ENCODE data around the gene RTN4RL2. TPM values are rescaled to one million over a fixed set of nuclear protein-coding genes. Genes with fewer than 3 reads are reported as not detected.
A peak's percentile ranks its signal among the peaks of the same experiment; 100 is the strongest.

RTN4RL2 gene
- total RNA-seq, 1 experiment from 2014 or later = 11.3 TPM

- no peak for DNase-seq (ENCODE audit: low read depth)
Observed at GRCh38 chr11:57499413-57499982, 39.2 kb downstream of the RTN4RL2 start.

DNA sequence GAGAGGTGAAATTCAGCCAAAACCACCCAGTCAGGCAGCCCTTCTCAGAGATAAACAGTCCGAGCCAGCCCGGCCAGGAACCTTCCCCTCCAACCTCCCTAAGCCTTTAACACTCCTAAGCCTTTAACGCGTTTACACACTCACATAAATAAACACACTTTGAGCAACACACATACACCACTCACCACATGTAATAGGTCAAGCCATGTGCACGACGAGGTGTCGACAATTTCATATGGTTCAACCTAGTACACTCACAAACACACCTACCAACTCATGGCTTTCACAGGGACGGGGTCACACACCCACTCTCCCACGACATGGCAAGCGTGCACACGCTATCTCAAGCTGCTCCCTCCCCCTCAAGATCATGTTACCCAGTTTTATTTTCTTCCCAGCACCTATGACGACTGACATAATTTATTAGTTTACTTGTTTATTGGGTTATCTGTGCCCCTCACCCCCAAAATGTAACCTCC, 39.7 kb downstream of the RTN4RL2 start:
- DNase-seq (ENCODE audit: low read depth) = no peak

GRCh38 chr11:57500515-57500914, 40.2 kb downstream of the RTN4RL2 start:
- DNase-seq (ENCODE audit: low read depth) = no peak

GRCh38 chr11:57500926-57501325, 40.6 kb downstream of the RTN4RL2 start:
- DNase-seq (ENCODE audit: low read depth) = no peak

DNA sequence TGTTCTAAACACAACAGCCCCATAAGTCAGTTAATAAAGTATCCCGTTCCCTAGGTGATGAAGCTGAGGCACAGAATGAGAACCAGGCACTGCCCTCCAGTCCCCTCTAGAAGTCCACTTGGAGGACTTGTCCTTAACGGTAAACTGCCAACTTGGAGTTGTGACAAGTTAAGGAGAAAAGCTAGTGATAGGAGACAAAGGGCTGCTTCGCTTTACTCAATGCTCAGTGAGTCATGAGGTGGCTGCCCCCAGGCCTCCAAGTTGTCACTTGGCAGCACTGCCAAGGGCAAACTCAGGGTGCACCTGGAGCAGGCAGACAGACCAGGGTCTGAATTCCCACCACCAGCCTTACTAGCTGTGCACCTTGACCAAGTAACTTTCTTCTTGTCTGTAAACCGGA, 41.6 kb downstream of the RTN4RL2 start:
- DNase-seq (ENCODE audit: low read depth) = no peak

DNA sequence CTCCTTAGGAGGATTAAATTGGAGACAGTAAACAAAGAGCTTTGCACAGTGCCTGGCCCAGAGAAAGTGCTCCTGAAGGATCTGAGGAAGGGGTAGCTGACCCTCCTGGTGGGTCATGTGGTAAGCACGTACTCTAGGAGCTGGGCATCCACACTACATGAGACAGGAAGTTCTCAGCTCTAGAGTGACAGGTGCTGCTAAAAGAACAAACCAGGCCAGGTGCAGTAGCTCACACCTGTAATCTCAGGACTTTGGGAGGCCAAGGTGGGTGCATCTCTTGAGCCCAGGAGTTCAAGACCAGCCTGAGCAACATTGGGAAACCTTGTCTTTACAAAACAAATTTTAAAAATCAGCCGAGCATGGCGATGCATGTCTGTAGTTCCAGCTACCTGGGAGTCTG, 42.0 kb downstream of the RTN4RL2 start:
- no peak for DNase-seq (ENCODE audit: low read depth)

GRCh38 chr11:57502870-57503269, 42.5 kb downstream of the RTN4RL2 start:
- no peak for DNase-seq (ENCODE audit: low read depth)

DNA sequence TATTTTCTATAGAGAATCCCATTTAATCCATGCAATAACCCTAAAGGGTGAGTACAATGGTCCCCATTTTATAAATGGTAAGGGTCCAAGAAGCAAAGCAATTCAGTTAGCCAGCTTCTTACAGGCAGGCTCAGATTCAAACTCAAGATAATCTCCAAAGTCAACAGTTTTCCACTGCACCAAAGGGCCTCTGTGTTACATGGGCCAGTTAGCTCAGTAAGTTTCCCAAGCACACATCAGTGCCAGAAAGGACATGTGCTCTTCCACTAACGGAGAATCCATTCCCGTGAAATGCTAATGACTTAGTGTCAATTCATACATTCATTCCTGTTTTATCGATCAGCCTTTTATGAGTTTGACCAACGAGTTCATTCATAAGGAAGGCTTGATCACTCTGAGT, 44.2 kb downstream of the RTN4RL2 start:
- no peak for DNase-seq (ENCODE audit: low read depth)

GRCh38 chr11:57506522-57506921, 46.2 kb downstream of the RTN4RL2 start:
- DNase-seq (ENCODE audit: low read depth) = no peak

DNA sequence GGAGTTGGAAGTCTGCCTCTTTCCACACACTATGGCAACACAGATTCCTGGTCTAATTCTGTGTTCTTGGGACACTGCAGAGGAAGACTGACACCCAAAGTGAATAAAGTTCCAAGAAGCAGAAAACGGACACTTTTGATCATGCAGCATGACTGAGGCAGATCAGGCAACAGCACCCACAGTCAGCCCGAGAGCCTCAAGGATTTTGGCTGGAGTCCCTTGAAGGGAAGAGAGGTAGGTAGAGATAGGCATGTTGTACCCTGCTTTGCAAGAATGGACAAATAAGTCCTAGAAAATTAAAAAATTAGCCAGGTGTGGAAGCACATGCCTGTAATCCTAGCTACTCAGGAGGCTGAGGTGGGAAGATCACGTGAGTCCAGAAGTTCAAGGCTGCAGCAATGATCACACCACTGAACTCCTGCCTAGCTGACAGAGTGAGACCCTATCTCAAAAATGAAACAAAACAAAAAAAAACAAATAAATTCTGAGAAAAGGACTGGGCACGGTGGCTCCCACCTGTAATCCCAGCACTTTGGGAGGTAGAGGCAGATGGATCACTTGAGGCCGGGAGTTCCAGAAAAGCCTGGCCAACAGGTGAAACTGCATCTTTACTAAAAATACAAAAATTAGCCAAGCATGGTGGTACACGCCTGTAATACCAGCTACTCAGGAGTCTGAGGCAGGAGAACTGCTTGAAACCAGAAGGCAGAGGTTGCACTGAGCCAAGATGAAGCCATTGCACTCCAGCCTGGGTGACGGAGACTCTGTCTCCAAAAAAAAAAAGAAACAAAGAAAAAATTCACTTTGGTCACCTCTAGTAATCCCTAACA, 48.2 kb downstream of the RTN4RL2 start:
- DNase-seq (ENCODE audit: low read depth) = no peak

DNA sequence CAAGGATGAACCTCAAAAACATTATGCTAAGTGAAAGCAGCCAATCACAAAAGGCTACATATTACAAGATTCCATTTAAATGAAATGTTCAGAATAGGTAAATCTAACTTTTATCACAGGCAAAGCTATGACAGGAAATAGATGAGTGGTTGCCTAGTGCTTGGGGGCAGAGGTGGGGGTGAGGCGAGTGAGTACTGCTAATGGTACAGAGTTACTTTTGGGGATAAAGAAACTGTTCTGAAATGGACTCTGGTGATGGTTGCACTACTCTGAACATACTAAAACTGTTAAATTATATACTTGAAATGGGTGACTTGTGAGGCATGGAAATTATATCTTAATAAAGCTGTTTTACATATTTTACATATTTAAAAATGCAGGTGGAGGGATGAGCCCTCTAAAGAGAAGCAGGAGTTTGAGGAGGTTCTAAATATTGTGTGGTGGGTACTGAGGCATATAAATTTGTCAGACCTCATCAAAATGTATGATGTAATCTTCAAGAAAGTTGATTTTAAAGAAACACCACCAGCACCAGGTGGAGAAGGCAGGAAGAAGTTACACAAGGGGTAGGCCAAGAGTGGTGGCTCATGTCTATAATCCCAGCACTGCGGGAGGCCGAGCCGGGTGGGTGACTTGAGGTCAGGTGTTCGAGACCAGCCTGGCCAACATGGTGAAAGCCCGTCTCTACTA, 51.6 kb downstream of the RTN4RL2 start:
- DNase-seq (ENCODE audit: low read depth) = no peak

DNA sequence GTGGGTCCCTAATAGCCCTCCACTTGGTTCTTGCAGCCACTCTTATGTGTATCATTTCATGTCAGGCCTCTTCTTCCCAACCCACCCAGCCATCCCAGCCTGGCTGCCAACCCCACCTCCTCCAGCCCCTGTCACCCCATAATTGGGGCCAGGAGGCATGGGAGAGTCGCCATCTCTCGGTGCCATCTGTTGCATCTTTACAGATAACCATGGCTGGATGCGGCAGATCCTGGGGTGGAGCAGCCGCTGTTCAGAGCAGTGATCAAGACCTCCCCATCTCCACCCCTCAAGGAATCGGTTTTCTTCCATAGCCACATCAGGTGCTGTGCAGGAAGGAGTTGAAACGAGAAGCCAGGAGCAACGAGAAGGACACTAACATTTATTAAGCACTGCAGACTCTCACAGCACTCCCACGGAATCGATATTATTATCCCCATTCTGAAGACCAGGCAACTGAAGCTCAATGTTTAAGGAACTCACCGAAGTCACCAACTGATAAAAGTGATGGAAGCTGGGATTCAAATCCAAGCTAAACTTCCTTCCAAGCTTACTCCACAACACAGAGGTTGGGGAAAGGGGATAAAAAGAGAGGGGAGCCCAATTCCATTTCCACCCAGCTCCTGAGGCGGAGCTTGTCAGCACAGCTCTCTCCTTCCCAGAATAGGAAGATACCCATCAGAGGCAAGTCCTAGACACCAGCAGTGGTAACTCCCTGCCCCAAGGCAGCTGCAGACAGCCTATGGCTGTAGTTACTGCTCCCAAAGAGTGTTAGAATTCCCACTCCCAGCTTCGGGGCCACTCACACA, 52.5 kb downstream of the RTN4RL2 start:
- DNase-seq (ENCODE audit: low read depth) = no peak

GRCh38 chr11:57513452-57513795, 53.1 kb downstream of the RTN4RL2 start:
- no peak for DNase-seq (ENCODE audit: low read depth)

DNA sequence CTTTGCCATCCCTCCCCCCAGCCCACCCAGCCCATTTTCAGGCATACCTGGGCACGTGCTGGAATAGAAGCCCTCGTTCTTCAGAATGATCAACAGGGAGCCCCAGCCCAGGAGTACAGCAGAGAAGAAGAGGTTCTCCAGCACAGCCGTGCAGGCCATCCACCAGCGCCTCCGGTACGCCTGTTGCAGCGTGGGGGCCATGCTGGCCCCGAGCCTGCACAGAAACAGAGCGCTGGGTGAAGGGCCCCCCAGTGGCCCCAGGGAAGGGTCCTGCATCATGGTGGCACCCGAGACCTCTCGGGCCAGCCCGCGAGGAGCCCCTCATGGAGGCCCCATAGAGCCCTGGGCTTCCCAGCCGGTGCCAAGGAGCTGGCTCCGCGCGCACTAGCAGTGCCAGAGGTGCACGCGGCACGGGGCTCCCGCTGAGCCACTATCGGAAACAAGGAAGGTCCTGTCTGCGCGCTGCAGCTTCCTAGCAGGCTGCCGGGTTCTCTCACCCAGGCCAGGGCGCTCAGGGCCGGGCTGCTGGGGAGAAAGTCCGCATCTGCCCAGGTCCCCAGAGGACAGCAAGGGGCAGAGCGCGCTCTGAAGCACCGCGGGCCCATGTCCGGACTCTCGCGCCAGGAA, 53.7 kb downstream of the RTN4RL2 start:
- DNase-seq (ENCODE audit: low read depth) = no peak

DNA sequence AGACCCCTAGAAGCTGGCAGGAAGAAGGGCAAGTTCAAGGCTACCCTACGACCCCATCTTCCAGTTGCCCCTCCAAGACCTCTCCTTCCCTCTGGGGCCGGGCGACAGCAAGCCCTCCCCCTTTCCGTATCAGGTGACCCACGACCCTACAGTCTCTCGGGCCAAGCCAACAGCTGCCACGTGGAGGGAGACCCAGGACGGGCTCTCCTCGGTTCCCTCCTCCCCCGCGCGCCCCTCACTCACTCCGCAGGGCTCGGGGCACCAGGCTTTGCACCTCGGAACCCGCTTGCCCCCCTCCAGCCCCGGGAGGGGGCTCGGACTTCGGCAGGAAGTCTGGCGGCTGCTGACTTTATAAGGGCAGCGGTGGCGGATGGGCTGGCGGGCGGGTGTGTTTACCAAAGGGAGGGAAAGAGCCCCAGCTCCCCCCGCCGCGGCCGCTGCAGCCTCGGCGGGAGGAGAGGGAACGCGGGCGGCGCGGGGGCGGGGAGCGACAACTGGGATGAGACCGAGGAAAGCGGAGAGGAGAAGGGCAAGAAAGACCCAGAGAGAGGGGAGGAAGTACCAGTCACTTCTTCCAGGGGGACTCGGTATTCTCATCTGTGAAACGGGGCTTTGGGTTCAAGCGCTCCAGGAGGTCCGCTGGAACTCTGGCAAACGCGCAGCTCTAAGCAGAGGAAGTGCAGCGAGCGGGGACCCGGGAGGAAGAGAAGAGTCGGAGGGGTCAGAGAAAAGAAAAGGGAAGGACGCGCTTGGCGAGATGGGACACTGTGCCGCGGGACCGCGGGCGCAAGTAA, 54.4 kb downstream of the RTN4RL2 start:
- DNase-seq (ENCODE audit: low read depth) = peak; percentile 40

DNA sequence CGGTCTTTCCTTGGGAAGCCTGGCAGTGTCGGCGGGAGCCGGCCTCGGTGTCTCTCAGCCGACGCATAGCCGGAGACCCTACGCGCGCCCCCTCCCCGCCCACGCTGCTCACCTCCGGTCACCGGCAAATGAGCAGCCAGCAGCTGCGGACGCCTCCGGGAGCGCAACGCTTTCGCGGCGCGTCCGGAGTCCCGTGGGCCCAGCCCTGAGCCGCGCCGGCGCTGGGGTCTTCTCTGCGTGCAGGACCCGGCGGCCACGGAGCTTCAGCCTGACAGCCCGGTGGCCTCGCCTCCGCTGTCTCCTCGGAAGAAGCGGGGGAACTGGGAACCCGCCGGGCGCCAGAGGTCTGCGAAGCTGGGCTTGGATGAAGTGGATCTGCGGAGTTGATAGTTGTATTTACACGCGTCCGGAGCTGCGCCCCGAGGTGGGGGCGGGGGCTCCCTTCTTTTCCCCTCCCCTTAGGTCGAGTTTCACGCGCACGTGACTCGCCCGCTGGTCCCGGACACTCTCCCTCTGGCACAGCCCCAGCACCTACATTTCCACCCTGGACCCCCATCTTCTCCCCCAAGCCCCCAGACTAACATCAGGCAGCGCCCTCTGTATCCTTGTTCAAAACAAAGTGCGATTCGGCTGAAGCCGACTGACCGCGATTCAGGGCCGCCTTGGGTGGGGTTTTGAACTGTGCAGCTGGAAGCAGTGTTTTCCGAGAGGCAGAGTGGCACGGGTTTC, 55.2 kb downstream of the RTN4RL2 start, which contains the start of gene SLC43A1:
Gene SLC43A1, minus strand, starts transcription at position 371 of the 729 bp plus-strand sequence. CDS start 1,591 bp downstream, outside the sequence.
- peak; percentile 64 for DNase-seq (ENCODE audit: low read depth)

DNA sequence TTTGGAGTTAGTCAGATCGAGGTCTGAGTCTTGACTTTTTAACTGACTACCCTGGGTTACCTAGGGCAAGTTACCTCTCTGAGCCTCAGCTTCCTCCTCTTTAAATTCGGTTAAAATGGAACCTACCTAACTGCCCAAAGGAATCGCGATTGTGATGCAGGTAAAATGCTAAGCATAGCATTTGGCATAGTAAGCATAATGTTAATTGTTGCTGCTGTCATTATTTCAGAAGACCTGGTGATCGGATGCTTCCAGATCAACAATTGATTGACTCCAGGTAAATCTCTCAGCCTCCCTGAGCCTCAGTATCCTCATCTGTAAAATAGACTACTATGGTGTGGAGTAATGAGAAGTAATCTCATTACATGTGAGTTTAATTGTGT, 55.7 kb downstream of the RTN4RL2 start:
- DNase-seq (ENCODE audit: low read depth) = no peak

DNA sequence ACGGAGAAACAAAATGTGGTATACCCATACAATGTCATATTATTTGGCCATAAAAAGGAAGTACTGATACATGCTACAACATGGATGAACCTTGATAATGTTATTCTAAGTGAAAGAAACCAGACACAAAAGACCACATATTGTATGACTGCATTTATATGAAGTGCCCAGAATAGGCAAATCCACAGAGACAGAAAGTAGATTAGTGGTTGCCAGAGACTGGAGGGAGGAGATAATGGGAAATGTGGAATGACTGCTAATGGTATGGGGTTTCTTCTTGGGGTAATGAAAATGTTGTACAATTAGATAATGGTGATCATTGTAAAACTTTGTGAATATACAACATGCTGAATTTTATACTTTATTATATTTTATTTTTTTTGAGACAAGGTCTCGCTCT, 60.8 kb downstream of the RTN4RL2 start:
- no peak for DNase-seq (ENCODE audit: low read depth)

GRCh38 chr11:57523419-57523818, 63.1 kb downstream of the RTN4RL2 start:
- no peak for DNase-seq (ENCODE audit: low read depth)
